Measurements from ENCODE around the gene CRYBG3.

GRCh38 chr3:97954228-97954827 lies 132.5 kb downstream of the CRYBG3 start:
- no peak for TF ChIP-seq CTCF (conservative IDR thresholded peaks at IDR 0.05)
- TF ChIP-seq ZFX (IDR thresholded peaks at IDR 0.05), result no peak

Data from C4-2B (cell line).